HEK293T (cell line): ENCODE measurements around the gene POLR2I.
"Not testable (repeated sequence)": the region's sequence is repeated elsewhere in the genome, so short reads cannot be mapped to it uniquely, and the experiment has no call there.

ENCODE experiments used
- CTCF ChIA-PET: fragments of 350-600 bp; formaldehyde crosslinking; extraction: SDS; loops from one replicate; lab custom pipeline; 2021; ENCODE audit warnings: antibody characterized with exemption, inconsistent platforms; lab: Yijun Ruan, JAX
- POLR2A ChIA-PET: fragments of 350-600 bp; formaldehyde crosslinking; extraction: SDS; loops from one replicate; lab custom pipeline; 2020; ENCODE audit warnings: antibody characterized with exemption, inconsistent platforms; lab: Yijun Ruan, JAX
- DNase-seq: peaks from one replicate; pipeline ENCODE4 v3.0.0; 2012; ENCODE audit warnings: mixed read lengths; ENCODE audit errors: extremely low spot score
- ARNT ChIP-seq: fragments of 450-650 bp; IDR thresholded peaks from 2 replicates; pipeline ENCODE4 v1.6.1; 2017; ENCODE audit warnings: mild to moderate bottlenecking
- BHLHE40 ChIP-seq: fragments of 450-650 bp; IDR thresholded peaks from 2 replicates; pipeline ENCODE4 v1.6.1; 2016; ENCODE audit warnings: mild to moderate bottlenecking, moderate library complexity, borderline replicate concordance
- CTBP1 ChIP-seq: fragments of 450-650 bp; IDR thresholded peaks from 2 replicates; pipeline ENCODE4 v1.6.1; 2016; ENCODE audit warnings: borderline replicate concordance
- ELF4 ChIP-seq: fragments of 450-650 bp; IDR thresholded peaks from 2 replicates; pipeline ENCODE4 v1.6.1; 2017; ENCODE audit warnings: antibody characterized with exemption
- FOXA1 ChIP-seq: fragments of 450-650 bp; IDR thresholded peaks from 2 replicates; pipeline ENCODE4 v1.6.1; 2016; ENCODE audit warnings: mild to moderate bottlenecking
- FOXK2 ChIP-seq: fragments of 450-650 bp; IDR thresholded peaks from 2 replicates; pipeline ENCODE4 v1.6.1; 2016; ENCODE audit warnings: mild to moderate bottlenecking
- FOXM1 ChIP-seq: fragments of 450-650 bp; IDR thresholded peaks from 2 replicates; pipeline ENCODE4 v1.6.1; 2017; ENCODE audit warnings: mild to moderate bottlenecking, borderline replicate concordance
- HDGF ChIP-seq: fragments of 450-650 bp; IDR thresholded peaks from 2 replicates; pipeline ENCODE4 v1.6.1; 2017; ENCODE audit warnings: antibody characterized with exemption, borderline replicate concordance
- L3MBTL2 ChIP-seq: fragments of 450-650 bp; conservative IDR thresholded peaks from 2 replicates; pipeline ENCODE4 v1.6.1; 2016; ENCODE audit warnings: mild to moderate bottlenecking
- LEF1 ChIP-seq: fragments of 450-650 bp; IDR thresholded peaks from 2 replicates; pipeline ENCODE4 v1.6.1; 2017; ENCODE audit warnings: mild to moderate bottlenecking, borderline replicate concordance
- NFRKB ChIP-seq: fragments of 450-650 bp; IDR thresholded peaks from 2 replicates; pipeline ENCODE4 v1.6.1; 2016; ENCODE audit warnings: mild to moderate bottlenecking, moderate library complexity
- PKNOX1 ChIP-seq: fragments of 450-650 bp; IDR thresholded peaks from 2 replicates; pipeline ENCODE4 v1.6.1; 2016
- SP1 ChIP-seq: fragments of 450-650 bp; IDR thresholded peaks from 2 replicates; pipeline ENCODE4 v1.6.1; 2017
- SUZ12 ChIP-seq: fragments of 450-650 bp; IDR thresholded peaks from 2 replicates; pipeline ENCODE4 v1.6.1; 2016; ENCODE audit warnings: mild to moderate bottlenecking
- TARDBP ChIP-seq: fragments of 450-650 bp; IDR thresholded peaks from 2 replicates; pipeline ENCODE4 v1.6.1; 2016
- ZNF384 ChIP-seq: fragments of 450-650 bp; IDR thresholded peaks from 2 replicates; pipeline ENCODE4 v1.6.1; 2016

POLR2I gene

GRCh38 chr19:36081385-36081784 lies 33.3 kb downstream of the POLR2I start:
- CTCF ChIA-PET: no interaction called here
- TF ChIP-seq FOXA1 (no peak), PKNOX1 (no peak), BHLHE40 (no peak), SUZ12 (no peak), ELF4 (no peak), SP1 (no peak), TARDBP (no peak), L3MBTL2 (no peak), FOXK2 (no peak), FOXM1 (no peak)
- POLR2A ChIA-PET: no interaction called here
- no peak for DNase-seq

- POLR2A ChIA-PET: no interaction called here
- no peak for DNase-seq
- no peak for TF ChIP-seq PKNOX1
- TF ChIP-seq SUZ12: no peak
- TF ChIP-seq ELF4: no peak
- CTCF ChIA-PET: no interaction called here
Observed at GRCh38 chr19:36079389-36079945, 35.2 kb downstream of the POLR2I start.

GRCh38 chr19:36073121-36073876 lies 41.4 kb downstream of the POLR2I start:
- ChIA-PET POLR2A (no interaction called here), CTCF (no interaction called here)
- no peak for DNase-seq
- peak; percentile 63; the same call in 1 of the 2 replicates for TF ChIP-seq PKNOX1
- no peak for TF ChIP-seq ZNF384

- DNase-seq: no peak
- POLR2A ChIA-PET: no interaction called here
- no peak for TF ChIP-seq ELF4
- no peak for TF ChIP-seq FOXM1
- no peak for TF ChIP-seq SUZ12
- no peak for TF ChIP-seq CTBP1
- no peak for TF ChIP-seq LEF1
- CTCF ChIA-PET: no interaction called here
Observed at GRCh38 chr19:36072081-36072480, 42.6 kb downstream of the POLR2I start.

- CTCF ChIA-PET, DNase-seq, POLR2A ChIA-PET: not testable (repeated sequence)
Observed at GRCh38 chr19:36068810-36069499, 45.7 kb downstream of the POLR2I start.

GRCh38 chr19:36067681-36068080 lies 47.0 kb downstream of the POLR2I start:
- ChIA-PET CTCF (no interaction called here), POLR2A (no interaction called here)
- no peak for DNase-seq
- TF ChIP-seq FOXA1 (no peak), L3MBTL2 (no peak), FOXK2 (no peak), TARDBP (no peak), BHLHE40 (no peak), ARNT (no peak), PKNOX1 (no peak), LEF1 (no peak), FOXM1 (no peak), CTBP1 (no peak), ZNF384 (no peak), NFRKB (no peak), SUZ12 (no peak), ELF4 (no peak), HDGF (no peak), SP1 (no peak)
